ENCODE measurements around the gene SNCB.

DNA sequence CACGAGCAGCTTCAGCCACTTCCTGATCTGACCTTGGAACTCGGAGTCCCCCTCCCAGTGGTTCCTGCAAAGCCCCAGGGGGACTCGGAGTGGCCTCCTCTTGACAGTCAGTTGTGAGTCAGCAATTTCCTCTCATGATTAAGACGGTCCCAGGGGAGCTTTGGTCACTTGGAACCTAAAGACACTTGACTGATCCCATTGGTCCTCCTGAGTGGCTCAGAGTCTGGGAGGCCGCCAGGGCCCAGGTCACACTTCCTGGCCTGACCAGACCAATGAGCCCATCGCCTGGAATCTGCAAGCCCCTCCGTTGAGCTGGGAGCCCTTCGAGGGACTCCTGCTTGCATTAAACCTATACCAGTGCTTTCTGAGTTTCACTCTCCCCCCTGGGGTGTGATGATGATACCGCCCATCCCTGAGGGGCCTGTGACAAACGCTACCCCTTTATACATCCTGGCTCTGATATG is 46.1 kb upstream of the SNCB start:
- TF ChIP-seq, protein P1, sequence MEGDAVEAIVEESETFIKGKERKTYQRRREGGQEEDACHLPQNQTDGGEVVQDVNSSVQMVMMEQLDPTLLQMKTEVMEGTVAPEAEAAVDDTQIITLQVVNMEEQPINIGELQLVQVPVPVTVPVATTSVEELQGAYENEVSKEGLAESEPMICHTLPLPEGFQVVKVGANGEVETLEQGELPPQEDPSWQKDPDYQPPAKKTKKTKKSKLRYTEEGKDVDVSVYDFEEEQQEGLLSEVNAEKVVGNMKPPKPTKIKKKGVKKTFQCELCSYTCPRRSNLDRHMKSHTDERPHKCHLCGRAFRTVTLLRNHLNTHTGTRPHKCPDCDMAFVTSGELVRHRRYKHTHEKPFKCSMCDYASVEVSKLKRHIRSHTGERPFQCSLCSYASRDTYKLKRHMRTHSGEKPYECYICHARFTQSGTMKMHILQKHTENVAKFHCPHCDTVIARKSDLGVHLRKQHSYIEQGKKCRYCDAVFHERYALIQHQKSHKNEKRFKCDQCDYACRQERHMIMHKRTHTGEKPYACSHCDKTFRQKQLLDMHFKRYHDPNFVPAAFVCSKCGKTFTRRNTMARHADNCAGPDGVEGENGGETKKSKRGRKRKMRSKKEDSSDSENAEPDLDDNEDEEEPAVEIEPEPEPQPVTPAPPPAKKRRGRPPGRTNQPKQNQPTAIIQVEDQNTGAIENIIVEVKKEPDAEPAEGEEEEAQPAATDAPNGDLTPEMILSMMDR (IDR thresholded peaks at IDR 0.05): no peak
- TF ChIP-seq POLR2A (IDR thresholded peaks at IDR 0.05): no peak
